GM13976 (cell line): Measurements from ENCODE around the gene FAF1.

Experiments
- DNase-seq: peaks from one replicate; pipeline ENCODE4 v3.0.0; 2012; ENCODE audit warnings: low spot score
- CTCF ChIP-seq: IDR thresholded peaks from 2 replicates; pipeline ENCODE4 v1.5.1; 2012; ENCODE audit warnings: borderline replicate concordance, mild to moderate bottlenecking; ENCODE audit not compliant: insufficient read depth; ENCODE audit errors: extremely low read depth, missing control alignments, control extremely low read depth
- in situ Hi-C: fragments of 300-500 bp; cut with MboI; formaldehyde crosslinking; loops from one replicate; pipeline ENCODE4 v1.12.0; 2022; ENCODE audit warnings: low sequenced_read_pairs, mixed read lengths, inconsistent platforms; ENCODE audit not compliant: unreplicated experiment

Gene FAF1

GRCh38 chr1:50703240-50703639, 256.8 kb downstream of the FAF1 start:
- in situ Hi-C loops = loop anchor here (25.0 kb wide), 1 partner anchor 341 kb away; no protein-coding TSS in a partner anchor
- TF ChIP-seq CTCF = no peak
- DNase-seq = no peak

- in situ Hi-C loops = loop anchor here (25.0 kb wide), 1 partner anchor 340 kb away; no protein-coding TSS in a partner anchor
- DNase-seq = no peak
- no peak for TF ChIP-seq CTCF
Observed at GRCh38 chr1:50702395-50702794, 257.7 kb downstream of the FAF1 start.

GRCh38 chr1:50701706-50702317, 258.3 kb downstream of the FAF1 start:
- DNase-seq = no peak
- in situ Hi-C loops = loop anchor here (25.0 kb wide), 1 partner anchor 340 kb away; no protein-coding TSS in a partner anchor
- no peak for TF ChIP-seq CTCF

- TF ChIP-seq CTCF = no peak
- in situ Hi-C loops = loop anchor here (25.0 kb wide), 1 partner anchor 338 kb away; no protein-coding TSS in a partner anchor
- DNase-seq = no peak
Observed at GRCh38 chr1:50700621-50701020, 259.4 kb downstream of the FAF1 start.

GRCh38 chr1:50700214-50700613, 259.9 kb downstream of the FAF1 start:
- in situ Hi-C loops = loop anchor here (25.0 kb wide), 1 partner anchor 338 kb away; no protein-coding TSS in a partner anchor
- no peak for TF ChIP-seq CTCF
- no peak for DNase-seq

- in situ Hi-C loops = loop anchor here (25.0 kb wide), 1 partner anchor 337 kb away; no protein-coding TSS in a partner anchor
- no peak for TF ChIP-seq CTCF
- DNase-seq = no peak
Observed at GRCh38 chr1:50699795-50700194, 260.3 kb downstream of the FAF1 start.
